Panc1 (cell line): ENCODE measurements around the gene USP50. TPM values are rescaled to one million over a fixed set of nuclear protein-coding genes. Genes with fewer than 3 reads are reported as not detected.

ENCODE experiments used
- ATAC-seq: fragments of 200-7000 bp; cut with Tn5 transposase; 2 replicates; pipeline ENCODE4 v1.9.1; 2020; ENCODE audit warnings: mild to moderate bottlenecking, moderate library complexity
- BruUV-seq: library from RNA; stranded (reverse); fragments of 400-500 nt; replicated peaks from 2 replicates; lab custom pipeline; 2021; lab: Mats Ljungman, UMichigan
- CTCF ChIA-PET: fragments of 300-600 bp; sonication (Branson Sonifier 250); formaldehyde crosslinking; loops from one replicate; lab custom pipeline; 2022; ENCODE audit warnings: antibody characterized with exemption; lab: Charles Lee
- POLR2A ChIA-PET: fragments of 300-600 bp; sonication (Branson Sonifier 250); formaldehyde crosslinking; loops from one replicate; lab custom pipeline; 2022; ENCODE audit warnings: antibody characterized with exemption; lab: Charles Lee
- DNase-seq: peaks from one replicate; pipeline ENCODE4 v3.0.0-alpha.2; 2010; ENCODE audit warnings: low read depth, low spot score
- H3K27ac ChIP-seq: 2 replicates; pipeline ENCODE4 v1.5.1; 2011; ENCODE audit warnings: mild to moderate bottlenecking, low read length, inconsistent platforms
- H3K27me3 ChIP-seq: fragments of 200-500 bp; sonication (Bioruptor generic); 2 replicates; pipeline ENCODE4 v1.6.0; 2014; ENCODE audit warnings: low read length, inconsistent platforms; ENCODE audit not compliant: control insufficient read depth, insufficient read depth
- H3K36me3 ChIP-seq: fragments of 200-500 bp; sonication (Bioruptor generic); 2 replicates; pipeline ENCODE4 v1.5.1; 2014; ENCODE audit warnings: inconsistent platforms, mild to moderate bottlenecking, low read length, moderate library complexity; ENCODE audit not compliant: control insufficient read depth, insufficient read depth
- H3K4me1 ChIP-seq: 2 replicates; pipeline ENCODE4 v1.5.1; 2011; ENCODE audit warnings: inconsistent platforms, mild to moderate bottlenecking, low read length, moderate library complexity; ENCODE audit not compliant: control insufficient read depth, insufficient read depth
- H3K4me3 ChIP-seq, 2 experiments: 2 replicates each; pipeline ENCODE4 v1.5.1; 2011 to 2012; ENCODE audit warnings: low read depth in 2 of 2, low read length in 2 of 2, mild to moderate bottlenecking in 2 of 2, inconsistent platforms in 1 of 2, moderate library complexity in 1 of 2
- H3K9me3 ChIP-seq: fragments of 200-500 bp; sonication (Bioruptor generic); 2 replicates; pipeline ENCODE4 v1.5.1; 2014; ENCODE audit warnings: low read depth, mild to moderate bottlenecking, inconsistent platforms, low read length, moderate library complexity; ENCODE audit not compliant: control insufficient read depth, insufficient read depth
- POLR2AphosphoS5 ChIP-seq: IDR thresholded peaks from 2 replicates; pipeline ENCODE4 v1.6.1; 2012; ENCODE audit warnings: mild to moderate bottlenecking, low read depth, low read length, moderate library complexity
- REST ChIP-seq, 2 experiments: IDR thresholded peaks; 2 replicates each; pipeline ENCODE4 v1.6.1; 2011 to 2012; ENCODE audit warnings: low read depth in 2 of 2, control low read depth in 1 of 2, low read length in 1 of 2, mild to moderate bottlenecking in 1 of 2, moderate library complexity in 1 of 2; ENCODE audit not compliant: insufficient read depth in 1 of 2
- SIN3A ChIP-seq: IDR thresholded peaks from 2 replicates; pipeline ENCODE4 v1.6.1; 2012; ENCODE audit warnings: low read depth, mild to moderate bottlenecking, low read length, moderate library complexity, borderline replicate concordance; ENCODE audit not compliant: insufficient read depth
- TCF7L2 ChIP-seq: IDR thresholded peaks from 2 replicates; pipeline ENCODE4 v1.6.1; 2011; ENCODE audit warnings: mild to moderate bottlenecking, low read depth, low read length, inconsistent platforms
- in situ Hi-C: cut with HindIII; loops from 2 replicates; pipeline ENCODE4 v1.10.0; 2016; ENCODE audit warnings: low sequenced_read_pairs, low pct_unique_long_range_greater_than_20kb
- intact Hi-C: fragments of 100-400 bp; cut with micrococcal nuclease; formaldehyde crosslinking; loops from one replicate; pipeline ENCODE4 v1.10.0; 2022; ENCODE audit not compliant: unreplicated experiment
- total RNA-seq: library from RNA; stranded (reverse); gene quantifications from one replicate; pipeline ENCODE4 v1.2.1, GENCODE V29; 2021; ENCODE audit not compliant: unreplicated experiment
- TF ChIP-seq, protein P1 (sequence below): fragments of 450-650 bp; IDR thresholded peaks from 2 replicates; pipeline ENCODE4 v1.5.1; 2017; ENCODE audit warnings: mild to moderate bottlenecking

The USP50 gene
- total RNA-seq, 1 experiment from 2014 or later: not detected

- CTCF ChIA-PET: interaction anchor here (0.7 kb wide), 1 partner anchor 189 kb away, joined by 3 read pairs; no protein-coding TSS in a partner anchor
- H3K27me3 ChIP-seq: no peaks in the 10 kb centered on the region
- H3K4me1 ChIP-seq: no peaks in the 10 kb centered on the region
- no peak for ATAC-seq
- no TSS peak for BruUV-seq
- H3K36me3 ChIP-seq: peaks cover 26% of the 10 kb centered on the region; the same call in 1 of the 2 replicates
- no peak overlapping the region for H3K27ac ChIP-seq
- DNase-seq: no peak
- POLR2A ChIA-PET: interaction anchor here (0.6 kb wide), 1 partner anchor 71 kb away, joined by 8 read pairs; no protein-coding TSS in a partner anchor
- in situ Hi-C loops (no loop called here), intact Hi-C loops (no loop called here)
- H3K9me3 ChIP-seq: no peaks in the 10 kb centered on the region
- no peak for TF ChIP-seq TCF7L2
- TF ChIP-seq SIN3A: no peak
- TF ChIP-seq, protein P1, sequence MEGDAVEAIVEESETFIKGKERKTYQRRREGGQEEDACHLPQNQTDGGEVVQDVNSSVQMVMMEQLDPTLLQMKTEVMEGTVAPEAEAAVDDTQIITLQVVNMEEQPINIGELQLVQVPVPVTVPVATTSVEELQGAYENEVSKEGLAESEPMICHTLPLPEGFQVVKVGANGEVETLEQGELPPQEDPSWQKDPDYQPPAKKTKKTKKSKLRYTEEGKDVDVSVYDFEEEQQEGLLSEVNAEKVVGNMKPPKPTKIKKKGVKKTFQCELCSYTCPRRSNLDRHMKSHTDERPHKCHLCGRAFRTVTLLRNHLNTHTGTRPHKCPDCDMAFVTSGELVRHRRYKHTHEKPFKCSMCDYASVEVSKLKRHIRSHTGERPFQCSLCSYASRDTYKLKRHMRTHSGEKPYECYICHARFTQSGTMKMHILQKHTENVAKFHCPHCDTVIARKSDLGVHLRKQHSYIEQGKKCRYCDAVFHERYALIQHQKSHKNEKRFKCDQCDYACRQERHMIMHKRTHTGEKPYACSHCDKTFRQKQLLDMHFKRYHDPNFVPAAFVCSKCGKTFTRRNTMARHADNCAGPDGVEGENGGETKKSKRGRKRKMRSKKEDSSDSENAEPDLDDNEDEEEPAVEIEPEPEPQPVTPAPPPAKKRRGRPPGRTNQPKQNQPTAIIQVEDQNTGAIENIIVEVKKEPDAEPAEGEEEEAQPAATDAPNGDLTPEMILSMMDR: no peak
- TF ChIP-seq REST (IDR thresholded peaks at IDR 0.05; ENCODE audit: insufficient read depth in 1 of 2, low read depth in 2 of 2, low read length in 1 of 2): no peak
- TF ChIP-seq POLR2AphosphoS5: no peak
- no peak overlapping the region for H3K4me3 ChIP-seq
Observed at GRCh38 chr15:50487287-50487686, 59.2 kb downstream of the USP50 start.

- no peaks in the 10 kb centered on the region for H3K9me3 ChIP-seq
- no peak for ATAC-seq
- no TSS peak for BruUV-seq
- in situ Hi-C loops: no loop called here
- intact Hi-C loops: no loop called here
- no peak for DNase-seq
- H3K4me3 ChIP-seq: no peak overlapping the region
- peaks cover 28% of the 10 kb centered on the region for H3K36me3 ChIP-seq
- CTCF ChIA-PET: no interaction called here
- TF ChIP-seq TCF7L2: no peak
- TF ChIP-seq, protein P1: no peak
- TF ChIP-seq SIN3A: no peak
- no peak for TF ChIP-seq POLR2AphosphoS5
- TF ChIP-seq REST (IDR thresholded peaks at IDR 0.05; ENCODE audit: insufficient read depth in 1 of 2, low read depth in 2 of 2, low read length in 1 of 2): no peak
- no peak overlapping the region for H3K27ac ChIP-seq
- H3K27me3 ChIP-seq: no peaks in the 10 kb centered on the region
- no peaks in the 10 kb centered on the region for H3K4me1 ChIP-seq
- POLR2A ChIA-PET: no interaction called here
Observed at GRCh38 chr15:50485389-50485788, 61.1 kb downstream of the USP50 start.
